ENCODE data around the gene CCDC120.

GRCh38 chrX:49029876-49030275, 28.9 kb upstream of the CCDC120 start:
- TF ChIP-seq POLR2A (IDR thresholded peaks at IDR 0.05; ENCODE audit: low read length): no peak
- no peak for TF ChIP-seq GATA1 (IDR thresholded peaks at IDR 0.05; ENCODE audit: low read depth, low read length)

All from erythroblast (primary cell).